ENCODE data around the gene MR1. TPM values are rescaled to one million over a fixed set of nuclear protein-coding genes. Genes with fewer than 3 reads are reported as not detected.

MR1 gene
- total and polyA plus RNA-seq, 8 donors: 1.1 to 11.3 (median 3.2) TPM

GRCh38 chr1:181101581-181102226, 67.9 kb downstream of the MR1 start:
- H3K36me3 ChIP-seq: no peaks in the 10 kb centered on the region
- intact Hi-C loops (cut with DNase I): no loop called here
- no peak overlapping the region for H3K27ac ChIP-seq
- peaks cover 6 to 7% (median 6%) of the 10 kb centered on the region in 3 donors for H3K4me1 ChIP-seq
- ATAC-seq (no peak), DNase-seq (no peak), FAIRE-seq (no peak)
- H3K9me3 ChIP-seq: no peaks in the 10 kb centered on the region
- H3K4me3 ChIP-seq: no peak overlapping the region
- TF ChIP-seq, protein P1, sequence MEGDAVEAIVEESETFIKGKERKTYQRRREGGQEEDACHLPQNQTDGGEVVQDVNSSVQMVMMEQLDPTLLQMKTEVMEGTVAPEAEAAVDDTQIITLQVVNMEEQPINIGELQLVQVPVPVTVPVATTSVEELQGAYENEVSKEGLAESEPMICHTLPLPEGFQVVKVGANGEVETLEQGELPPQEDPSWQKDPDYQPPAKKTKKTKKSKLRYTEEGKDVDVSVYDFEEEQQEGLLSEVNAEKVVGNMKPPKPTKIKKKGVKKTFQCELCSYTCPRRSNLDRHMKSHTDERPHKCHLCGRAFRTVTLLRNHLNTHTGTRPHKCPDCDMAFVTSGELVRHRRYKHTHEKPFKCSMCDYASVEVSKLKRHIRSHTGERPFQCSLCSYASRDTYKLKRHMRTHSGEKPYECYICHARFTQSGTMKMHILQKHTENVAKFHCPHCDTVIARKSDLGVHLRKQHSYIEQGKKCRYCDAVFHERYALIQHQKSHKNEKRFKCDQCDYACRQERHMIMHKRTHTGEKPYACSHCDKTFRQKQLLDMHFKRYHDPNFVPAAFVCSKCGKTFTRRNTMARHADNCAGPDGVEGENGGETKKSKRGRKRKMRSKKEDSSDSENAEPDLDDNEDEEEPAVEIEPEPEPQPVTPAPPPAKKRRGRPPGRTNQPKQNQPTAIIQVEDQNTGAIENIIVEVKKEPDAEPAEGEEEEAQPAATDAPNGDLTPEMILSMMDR (IDR thresholded peaks at IDR 0.05): no peak
- 55% methylated on average over 9 of the region's 9 CpGs for WGBS, 2 donors
- H3K27me3 ChIP-seq: no peaks in the 10 kb centered on the region

DNA sequence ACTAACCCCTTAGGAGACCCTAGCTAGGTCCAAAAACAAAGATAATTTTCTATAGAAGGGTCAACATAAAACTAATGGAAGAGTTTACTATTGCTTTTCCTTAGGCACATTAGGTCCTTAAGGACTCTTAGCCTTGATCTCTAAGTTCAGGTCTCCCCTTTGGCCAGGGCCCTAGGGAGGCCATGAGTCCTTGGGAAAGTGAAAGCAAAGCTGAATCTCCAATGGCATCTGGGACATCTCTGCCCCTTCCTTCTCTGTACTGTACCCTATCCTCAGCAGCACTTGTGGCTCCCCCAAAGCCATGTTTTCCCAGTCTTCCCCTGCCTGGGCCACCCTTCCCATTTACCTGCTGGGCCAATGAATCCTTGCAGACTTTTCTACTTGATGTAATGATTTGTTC, 69.1 kb downstream of the MR1 start:
- TF ChIP-seq, protein P1 (IDR thresholded peaks at IDR 0.05): no peak
- Histone ChIP-seq H3K9me3 (no peaks in the 10 kb centered on the region), H3K4me1 (peaks cover 12 to 14% (median 14%) of the 10 kb centered on the region in 3 donors), H3K36me3 (no peaks in the 10 kb centered on the region), H3K27me3 (no peaks in the 10 kb centered on the region), H3K4me3 (no peak overlapping the region), H3K27ac (no peak overlapping the region)
- intact Hi-C loops (cut with DNase I): no loop called here
- DNase-seq (no peak), ATAC-seq (no peak), FAIRE-seq (no peak)

- TF ChIP-seq, protein P1 (IDR thresholded peaks at IDR 0.05): no peak
- WGBS, 2 donors: 94 to 95% methylated on average over 7 of the region's 7 CpGs
- Histone ChIP-seq H3K36me3 (no peaks in the 10 kb centered on the region), H3K27me3 (no peaks in the 10 kb centered on the region), H3K27ac (no peak overlapping the region), H3K4me3 (no peak overlapping the region), H3K4me1 (peaks cover 12 to 14% (median 14%) of the 10 kb centered on the region in 3 donors), H3K9me3 (no peaks in the 10 kb centered on the region)
- no peak for ATAC-seq
- intact Hi-C loops (cut with DNase I): no loop called here
- no peak for FAIRE-seq
- DNase-seq: no peak
These were observed 69.6 kb downstream of the MR1 start for GRCh38 chr1:181103399-181103798.

GRCh38 chr1:181104042-181104789, 70.4 kb downstream of the MR1 start:
- WGBS, 2 donors: 32% methylated on average over 17 of the region's 17 CpGs
- intact Hi-C loops (cut with DNase I): no loop called here
- H3K9me3 ChIP-seq: no peaks in the 10 kb centered on the region
- ATAC-seq (peak; percentile 21 to 27 (median 22)), FAIRE-seq (no peak), DNase-seq (no peak)
- peak overlapping the region; percentile 73 to 89 (median 82) for H3K4me3 ChIP-seq
- no peaks in the 10 kb centered on the region for H3K36me3 ChIP-seq
- H3K27me3 ChIP-seq: no peaks in the 10 kb centered on the region
- TF ChIP-seq, protein P1 (IDR thresholded peaks at IDR 0.05): no peak
- peaks cover 12 to 14% (median 14%) of the 10 kb centered on the region in 3 donors for H3K4me1 ChIP-seq
- peak overlapping the region in 3 of 4 donors; percentile 59 to 71 (median 68) for H3K27ac ChIP-seq

DNA sequence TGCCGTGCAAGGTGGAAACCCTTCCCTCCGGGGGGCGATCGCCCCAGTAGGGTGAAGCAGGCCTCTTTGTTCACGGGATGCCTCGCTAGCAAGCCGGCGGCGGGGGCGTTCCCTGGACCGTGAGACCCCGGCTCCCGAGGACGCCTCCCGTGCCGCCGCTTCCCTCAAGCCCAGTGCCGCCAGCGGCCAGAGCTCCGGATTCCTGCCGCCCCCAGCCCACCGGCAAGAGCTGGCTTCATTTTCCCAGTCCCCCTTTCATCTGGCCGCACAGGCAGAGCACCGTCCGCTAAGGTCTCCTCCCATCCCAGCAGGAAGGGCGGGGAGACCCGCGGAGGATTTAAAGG, 71.0 kb downstream of the MR1 start:
- ATAC-seq: no peak
- intact Hi-C loops (cut with DNase I): no loop called here

More for the DNA sequence above, 71.0 kb downstream of the MR1 start:
- Histone ChIP-seq H3K4me3 (peak overlapping the region; percentile 73 to 89 (median 82)), H3K36me3 (no peaks in the 10 kb centered on the region), H3K27ac (peak overlapping the region; percentile 31 to 71 (median 64)), H3K9me3 (no peaks in the 10 kb centered on the region), H3K4me1 (peaks cover 12 to 14% (median 14%) of the 10 kb centered on the region in 3 donors), H3K27me3 (no peaks in the 10 kb centered on the region)
- TF ChIP-seq, protein P1 (IDR thresholded peaks at IDR 0.05): no peak
- FAIRE-seq (no peak), DNase-seq (peak in 2 of 6 donors; percentile 73 to 87)
- WGBS, 2 donors: 0 to 1% methylated on average over 25 to 28 of the region's 28 CpGs
